ENCODE results near the gene C1GALT1.
A peak's percentile ranks its signal among the peaks of the same experiment; 100 is the strongest.
"Not testable (repeated sequence)": the region's sequence is repeated elsewhere in the genome, so short reads cannot be mapped to it uniquely, and the experiment has no call there.

Gene C1GALT1

DNA sequence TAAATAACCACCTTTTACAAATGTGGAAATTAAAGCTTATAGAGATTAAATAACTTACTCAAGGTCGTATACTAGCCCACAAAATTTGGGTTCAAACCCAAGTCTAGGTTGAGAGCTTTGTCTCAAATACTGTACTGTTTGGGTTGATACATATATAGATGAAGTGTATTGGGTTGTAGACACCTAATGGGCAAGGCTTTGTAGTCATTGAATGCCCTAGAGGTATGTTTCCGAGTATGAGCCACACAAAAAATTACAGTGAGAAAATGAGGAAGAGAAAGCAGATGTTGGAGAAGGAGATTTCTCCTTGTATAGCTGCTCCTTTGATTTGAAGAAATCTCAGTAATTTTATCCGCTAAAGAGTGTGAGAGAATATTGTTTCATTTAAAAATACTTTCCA lies 60.6 kb downstream of the C1GALT1 start:
- DNase-seq, result no peak

- not testable (repeated sequence) for DNase-seq
These were observed 62.9 kb downstream of the C1GALT1 start for GRCh38 chr7:7245233-7245632.

DNA sequence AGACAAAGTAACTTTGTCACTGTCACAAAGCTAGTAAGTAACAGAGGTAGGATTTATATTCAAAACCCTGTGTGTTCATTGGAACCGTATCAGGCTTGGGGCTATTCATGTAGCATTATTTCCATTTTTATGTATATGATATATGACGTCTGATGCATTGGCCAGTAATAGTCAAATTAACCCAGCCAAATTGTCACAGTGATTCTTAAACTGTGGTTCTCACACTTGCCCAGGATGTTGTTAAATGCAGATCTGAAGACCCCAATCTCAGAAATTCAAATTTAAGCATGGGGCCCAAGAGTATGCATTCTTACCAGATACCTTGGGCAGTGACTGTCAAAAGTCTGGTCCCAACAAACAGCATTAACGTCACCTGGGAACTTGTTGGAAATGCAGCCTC lies 63.9 kb downstream of the C1GALT1 start:
- no peak for DNase-seq

- DNase-seq, result no peak
These were observed 65.3 kb downstream of the C1GALT1 start for GRCh38 chr7:7247658-7248057.

- DNase-seq, result no peak
These were observed 67.5 kb downstream of the C1GALT1 start for GRCh38 chr7:7249814-7250213.

DNA sequence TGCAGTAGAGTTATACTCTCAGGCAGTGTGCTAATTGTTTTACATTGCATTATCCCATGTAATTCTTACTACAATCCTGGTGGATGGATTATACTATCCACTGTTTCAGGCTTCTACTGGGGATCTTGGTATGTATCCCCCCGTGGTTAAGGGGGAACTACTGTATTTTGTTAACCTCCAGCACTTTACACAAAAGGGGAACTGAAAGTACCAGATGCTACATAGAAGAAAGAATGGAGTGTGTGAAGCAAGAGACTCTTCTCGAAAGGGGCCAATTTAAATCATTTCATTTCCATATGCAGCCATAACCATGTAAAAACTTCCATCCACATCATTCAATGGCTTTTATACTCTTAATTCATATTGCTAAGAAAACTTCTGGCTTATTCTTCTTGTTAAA lies 69.4 kb downstream of the C1GALT1 start:
- no peak for DNase-seq

DNA sequence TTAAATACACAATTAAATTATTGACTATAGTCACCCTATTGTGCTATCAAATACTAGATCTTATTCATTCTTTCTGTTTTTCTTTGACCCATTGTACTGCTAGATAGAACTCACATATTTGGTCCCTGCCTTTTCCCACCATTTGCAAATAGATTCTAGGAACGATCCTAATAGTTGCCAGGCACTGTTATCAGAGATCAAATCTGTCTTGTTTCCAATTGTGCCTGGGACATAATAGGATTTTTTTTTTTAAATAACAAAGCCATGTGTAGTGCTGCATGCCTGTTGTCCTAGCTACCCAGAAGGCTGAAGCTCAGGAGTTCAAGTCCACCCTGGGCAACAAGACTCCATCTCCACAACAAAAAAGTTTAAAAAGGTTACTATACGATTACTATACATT lies 72.0 kb downstream of the C1GALT1 start:
- no peak for DNase-seq

DNA sequence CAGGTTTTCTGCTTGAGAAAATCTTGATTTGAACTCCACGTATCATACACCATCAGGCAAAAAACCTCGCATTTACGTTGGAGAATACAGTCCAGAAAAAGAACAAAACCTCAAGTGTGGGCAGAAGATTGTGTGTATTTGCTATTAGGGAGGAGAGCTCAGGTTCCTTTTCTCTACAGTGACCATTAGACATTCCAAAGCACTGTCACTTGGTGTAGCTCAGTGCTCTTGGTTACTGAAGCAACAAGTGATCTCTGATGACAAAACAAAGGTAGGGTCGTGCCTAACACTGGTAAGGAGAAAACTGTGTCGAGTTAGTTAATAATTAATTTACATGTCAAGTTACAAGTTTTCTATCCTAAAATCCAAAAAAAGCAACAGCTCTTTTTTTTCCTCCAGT lies 72.6 kb downstream of the C1GALT1 start:
- no peak for DNase-seq

DNA sequence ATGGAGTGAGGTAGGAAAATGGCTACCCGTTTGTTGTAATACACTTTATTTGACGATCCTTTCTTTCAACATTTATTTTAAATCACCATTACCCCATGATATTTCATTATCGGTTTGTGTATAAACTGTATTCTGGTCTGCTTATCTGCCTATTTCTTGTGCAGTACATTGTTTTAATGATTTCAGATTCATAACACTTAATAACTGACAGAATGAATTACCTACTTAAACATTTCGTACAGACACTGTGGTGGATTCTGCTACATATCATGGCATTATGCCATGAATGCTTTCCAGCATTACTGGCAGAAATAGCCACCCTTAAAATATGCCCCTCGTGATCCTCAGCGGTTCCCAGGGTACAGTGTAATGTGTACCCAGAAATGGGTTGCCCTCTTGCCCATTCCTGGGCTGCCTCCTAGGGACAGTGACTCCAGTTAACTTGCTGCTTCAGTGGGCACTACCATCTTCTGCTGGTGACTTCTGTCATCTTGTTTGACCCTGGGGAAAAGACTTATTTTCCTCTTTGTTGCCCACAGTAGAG lies 74.5 kb downstream of the C1GALT1 start:
- no peak for DNase-seq

- peak; percentile 66 for DNase-seq
These were observed 75.8 kb downstream of the C1GALT1 start for GRCh38 chr7:7257899-7258692.

DNA sequence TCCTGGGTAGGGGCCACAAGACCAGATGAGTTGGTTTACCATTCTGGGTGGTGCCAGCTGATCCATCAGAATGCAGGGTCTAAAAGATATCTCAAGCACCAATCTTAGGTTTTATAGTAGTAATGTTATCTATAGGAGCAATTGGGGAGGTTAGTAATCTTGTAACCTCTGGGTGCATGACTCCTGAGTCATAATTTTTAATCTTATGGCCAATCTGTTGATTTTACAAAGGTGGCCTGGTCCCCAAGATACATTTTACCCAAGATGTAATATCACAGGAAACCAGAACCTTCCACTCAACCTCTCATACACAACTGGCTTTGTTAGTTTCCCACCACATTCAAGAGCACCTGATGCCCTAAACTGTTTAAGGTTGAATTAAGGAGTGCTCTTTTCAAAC lies 79.5 kb downstream of the C1GALT1 start:
- DNase-seq, result no peak

DNA sequence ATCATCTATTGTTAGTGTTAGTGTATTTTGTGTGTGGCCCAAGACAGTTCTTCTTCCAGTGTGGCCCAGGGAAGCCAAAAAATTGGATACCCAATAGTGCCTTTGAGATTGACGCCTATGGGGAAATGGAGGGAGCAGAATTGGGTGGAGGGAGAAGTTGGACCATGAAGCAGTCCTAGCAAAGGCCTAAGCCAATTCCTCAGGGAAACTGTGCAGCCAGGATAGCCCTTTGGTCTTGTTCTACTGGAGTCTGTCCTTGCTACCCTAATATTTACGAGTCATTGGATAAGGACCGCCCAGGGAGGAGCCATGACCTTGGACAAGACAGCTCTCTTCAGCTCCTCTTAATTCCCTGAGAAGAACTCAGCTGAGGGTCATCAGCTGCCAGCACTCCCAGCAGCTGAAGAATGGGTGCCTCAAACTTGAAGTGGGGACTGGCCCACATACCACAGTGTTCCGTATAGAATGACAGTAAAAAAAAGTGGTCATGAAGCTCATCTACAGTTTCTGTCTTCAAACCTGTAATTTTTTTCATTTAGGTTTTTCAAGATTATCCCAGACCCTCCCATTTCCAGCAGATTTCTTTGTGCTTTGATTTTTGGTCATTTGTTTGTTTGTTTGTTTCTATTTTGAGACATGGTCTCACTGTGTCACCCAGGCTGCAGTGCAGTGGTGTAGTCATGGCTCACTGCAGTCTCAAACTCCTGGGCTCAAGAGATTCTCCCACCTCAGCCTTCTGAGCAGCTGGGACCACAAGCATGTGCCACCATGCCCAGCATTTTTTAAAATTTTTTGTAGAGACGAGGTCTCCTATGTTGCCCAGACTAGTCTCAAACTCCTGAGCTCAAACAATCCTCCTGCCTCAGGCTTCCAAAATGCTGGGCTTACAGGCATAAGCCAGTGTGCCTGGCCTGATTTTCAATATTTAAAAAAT lies 81.2 kb downstream of the C1GALT1 start:
- no peak for DNase-seq

DNA sequence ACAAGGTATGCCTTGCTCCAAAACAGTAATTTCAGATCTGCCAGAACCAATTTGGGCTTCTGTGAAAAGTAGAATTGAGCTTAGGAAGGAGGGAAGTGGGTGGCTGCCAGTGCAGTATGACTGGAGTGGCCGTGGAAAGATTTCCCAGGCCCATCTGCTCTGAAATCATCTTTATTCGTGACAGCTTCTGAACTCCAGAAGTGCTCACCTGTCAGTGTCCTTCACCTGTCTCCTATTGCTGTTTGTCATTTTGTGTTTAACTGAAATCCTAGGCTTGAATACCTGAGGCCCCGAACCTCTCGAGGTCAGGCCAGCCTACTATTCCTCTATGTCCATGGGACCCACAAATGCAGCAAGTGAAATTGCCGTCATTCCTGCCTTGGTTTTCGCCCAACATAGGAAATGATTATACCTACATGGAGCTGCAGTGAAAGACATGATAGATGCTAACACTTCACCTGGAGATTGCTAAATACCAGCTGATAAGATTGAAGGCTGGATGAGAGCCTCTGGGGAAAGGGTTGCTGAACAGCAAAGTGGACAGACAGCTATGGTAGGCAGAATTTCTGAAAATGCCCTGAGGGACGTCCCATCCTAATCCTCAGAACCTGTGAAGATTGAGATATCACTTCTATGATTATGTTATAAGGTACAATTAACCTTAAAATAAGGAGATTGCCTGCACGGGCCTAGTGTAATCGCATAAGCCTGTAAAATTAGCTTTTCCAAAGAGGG lies 82.1 kb downstream of the C1GALT1 start:
- DNase-seq, result no peak

DNA sequence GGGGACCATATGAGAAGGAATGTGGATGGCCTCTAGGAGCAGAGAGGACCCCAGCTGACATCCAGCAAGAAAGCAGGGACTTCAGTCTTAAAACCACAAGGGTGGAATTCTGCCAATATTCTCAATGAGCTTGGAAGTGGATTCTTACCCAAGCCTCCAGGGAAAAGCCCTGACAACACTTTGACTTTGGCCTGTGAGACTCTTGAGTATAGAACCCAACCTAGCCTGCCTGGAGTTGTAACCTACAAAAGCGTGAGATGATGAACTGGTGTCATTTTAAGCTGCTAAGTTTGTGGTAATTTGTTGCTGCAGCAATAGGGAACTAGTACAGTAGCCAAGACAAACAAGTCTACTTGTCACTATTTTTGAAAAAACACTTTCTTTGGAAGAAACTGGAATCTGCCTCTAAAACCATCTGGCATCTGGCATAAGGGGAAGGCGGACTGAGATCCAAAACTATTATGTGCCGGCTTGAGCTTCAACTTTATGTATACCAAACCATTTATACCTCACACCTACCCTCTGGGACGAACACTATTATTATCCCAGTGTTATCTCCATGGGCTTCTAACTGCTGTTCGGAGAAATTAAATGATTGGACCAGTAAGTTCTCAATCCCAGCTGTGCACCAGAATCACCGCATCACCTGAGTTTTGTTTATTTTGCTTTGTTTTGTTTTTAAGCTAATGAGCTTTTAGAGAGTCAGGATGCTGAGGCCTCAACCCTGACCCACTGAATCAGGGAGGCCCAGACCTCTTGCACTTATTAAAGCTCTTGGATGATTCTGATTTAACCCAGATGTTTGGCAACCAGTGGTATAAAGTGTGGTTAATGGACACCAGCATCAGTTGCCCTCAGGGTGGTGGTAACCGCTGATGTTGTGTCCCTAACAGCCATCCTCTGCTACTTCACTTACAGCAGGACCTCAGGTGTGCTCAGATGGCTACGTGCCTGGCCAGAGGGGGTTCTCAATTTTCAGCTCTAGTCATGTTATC lies 83.0 kb downstream of the C1GALT1 start:
- DNase-seq, result no peak

- DNase-seq, result no peak
These were observed 84.0 kb downstream of the C1GALT1 start for GRCh38 chr7:7266257-7266881.

GRCh38 chr7:7271094-7271874 lies 88.9 kb downstream of the C1GALT1 start:
- DNase-seq, result no peak

DNA sequence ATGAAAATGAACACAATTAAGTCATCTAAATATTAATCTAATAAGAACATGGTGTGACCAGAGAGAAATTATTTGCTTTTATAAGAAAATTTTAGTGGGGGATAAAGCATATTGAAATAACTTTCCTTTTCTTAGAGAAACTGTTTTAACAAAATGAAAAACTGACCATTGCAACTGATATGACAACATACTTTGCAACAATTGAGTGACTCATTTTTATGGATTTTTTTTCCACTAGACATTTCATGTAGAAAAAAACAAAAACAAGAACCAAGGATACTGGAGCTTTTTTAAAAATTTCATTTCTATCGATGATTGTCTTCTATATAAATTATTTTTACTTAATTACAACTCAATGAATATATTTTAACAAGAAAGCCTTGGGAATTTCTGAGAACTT lies 90.0 kb downstream of the C1GALT1 start:
- DNase-seq, result no peak

- no peak for DNase-seq
These were observed 92.4 kb downstream of the C1GALT1 start for GRCh38 chr7:7274782-7275181.

GRCh38 chr7:7276161-7276560 lies 93.8 kb downstream of the C1GALT1 start:
- no peak for DNase-seq

DNA sequence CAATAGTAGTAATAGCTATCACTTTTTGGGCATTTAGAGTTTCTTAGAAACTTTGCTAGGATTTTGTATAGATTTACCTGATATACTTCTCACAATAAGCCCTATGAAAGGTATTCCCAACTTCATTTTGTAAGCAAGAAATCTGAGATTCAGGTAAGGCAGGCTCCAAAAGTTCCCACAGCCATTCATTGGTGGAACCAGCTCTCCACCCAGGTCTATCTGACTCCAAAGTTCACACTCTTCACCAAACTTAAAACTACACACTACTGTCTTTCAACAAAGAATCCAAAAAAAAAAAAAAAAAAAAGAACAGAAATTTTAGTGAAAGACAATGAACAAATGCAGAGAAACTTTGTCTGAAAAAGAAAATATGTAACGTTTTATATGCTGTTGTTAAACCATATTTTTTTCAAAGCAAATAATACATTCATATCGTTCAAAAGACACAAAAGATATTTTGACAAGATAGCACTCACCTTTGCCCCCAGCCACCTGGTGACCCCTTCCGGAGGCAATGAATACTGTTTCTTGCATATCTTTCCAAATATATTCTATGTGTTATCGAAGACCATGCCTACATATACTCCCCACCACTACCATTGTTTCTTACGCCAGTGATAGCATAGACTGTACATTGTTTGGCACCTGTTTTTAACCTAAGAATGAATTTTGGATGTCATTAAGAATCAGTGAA lies 108.2 kb downstream of the C1GALT1 start:
- no peak for DNase-seq

Data from kidney glomerular epithelial cell (primary cell).